Stimulated activated naive CD8-positive, alpha-beta T cell treated with anti-CD3 and anti-CD28 coated beads, Interleukin-15, Interleukin-2, amounts not matched to agents 100 U/mL and 50 U/mL, for 24 hours (primary cell): ENCODE results near the gene TGFBI.

Experiments used
- ATAC-seq: fragments of 150-1000 bp; cut with Tn5 transposase; one replicate; pipeline ENCODE4 v1.10.0; 2021
- DNase-seq: peaks from one replicate; pipeline ENCODE4 v3.0.0; 2021

Gene TGFBI

DNA sequence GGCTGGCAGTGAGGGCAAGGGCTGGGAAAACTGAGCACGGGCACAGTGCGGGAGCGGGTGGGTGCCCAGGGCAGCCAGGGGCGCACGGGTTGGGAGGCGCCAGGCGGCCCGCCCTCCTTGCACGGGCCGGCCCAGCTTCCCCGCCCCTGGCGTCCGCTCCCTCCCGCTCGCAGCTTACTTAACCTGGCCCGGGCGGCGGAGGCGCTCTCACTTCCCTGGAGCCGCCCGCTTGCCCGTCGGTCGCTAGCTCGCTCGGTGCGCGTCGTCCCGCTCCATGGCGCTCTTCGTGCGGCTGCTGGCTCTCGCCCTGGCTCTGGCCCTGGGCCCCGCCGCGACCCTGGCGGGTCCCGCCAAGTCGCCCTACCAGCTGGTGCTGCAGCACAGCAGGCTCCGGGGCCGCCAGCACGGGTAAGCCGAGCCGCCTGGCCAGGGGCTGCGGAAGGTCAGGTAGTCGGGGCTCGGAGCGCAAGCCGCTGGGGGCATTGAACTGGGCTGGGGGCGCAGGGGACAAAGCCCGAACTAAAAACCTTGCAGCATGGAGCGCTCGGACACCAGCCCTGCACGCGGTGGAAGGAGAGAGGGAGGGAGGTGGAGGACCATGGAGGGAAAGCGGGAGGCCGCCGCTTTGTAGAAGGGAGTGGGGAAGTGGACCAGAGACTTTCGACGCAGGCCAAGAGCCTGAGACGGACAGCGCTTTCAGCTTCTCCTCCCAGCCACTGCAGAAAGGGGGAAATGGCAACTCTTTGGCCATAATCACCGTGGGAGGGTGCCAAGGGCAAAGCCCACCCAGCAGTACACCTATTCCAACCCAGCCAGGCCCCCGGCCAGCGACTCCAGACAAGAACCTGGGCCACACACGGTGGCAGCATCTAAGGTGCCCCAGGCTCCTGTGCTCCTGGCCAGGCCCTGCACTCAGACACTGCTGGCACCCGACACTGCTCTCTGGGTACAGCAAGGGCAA, at the start of gene TGFBI:
Gene TGFBI (plus strand): TSS at position 207 of the 961 bp plus-strand sequence. CDS start 68 bp downstream, at position 275.
- DNase-seq (peak; percentile 8), ATAC-seq (peak; percentile 40)

DNA sequence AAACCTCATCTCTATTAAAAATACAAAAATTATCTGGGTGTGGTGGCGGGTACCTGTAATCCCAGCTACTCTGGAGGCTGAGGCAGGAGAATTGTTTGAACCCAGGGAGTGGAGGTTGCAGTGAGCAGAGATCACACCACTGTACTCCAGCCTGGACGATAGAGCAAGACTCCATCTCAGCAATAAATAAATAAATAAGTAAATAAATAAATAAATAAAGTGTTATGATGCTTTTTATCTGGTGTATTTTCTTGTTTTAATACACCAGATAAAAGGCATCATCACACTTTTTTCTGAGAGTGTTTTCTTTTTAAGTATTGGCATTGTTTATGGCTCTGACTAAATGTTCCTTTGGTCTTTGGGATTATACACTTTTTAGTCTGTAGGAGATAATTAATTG, 49.8 kb upstream of the TGFBI start:
- DNase-seq (no peak), ATAC-seq (no peak)

- ATAC-seq (no peak), DNase-seq (no peak)
Observed at GRCh38 chr5:135979510-135979909, 49.3 kb upstream of the TGFBI start.

DNA sequence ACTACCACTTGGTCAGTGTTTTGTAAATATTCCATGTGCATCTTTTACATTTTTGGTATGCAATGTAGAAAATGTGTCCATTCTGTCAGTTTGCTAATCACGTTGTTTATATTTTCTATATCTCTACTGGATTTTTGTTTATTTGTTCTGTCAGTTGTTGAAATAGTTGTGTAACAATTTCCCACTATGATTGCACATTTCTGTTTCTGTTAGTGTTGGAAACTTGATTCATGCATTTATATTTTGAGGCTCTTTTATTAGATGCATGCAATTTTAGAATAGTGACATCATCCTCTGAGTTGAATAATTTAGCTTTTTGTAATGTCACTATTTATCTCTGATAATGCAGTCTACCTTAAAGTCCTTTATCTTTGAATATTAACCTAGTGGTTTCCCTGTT, 48.2 kb upstream of the TGFBI start:
- no peak for ATAC-seq
- no peak for DNase-seq

GRCh38 chr5:135985951-135986350, 42.8 kb upstream of the TGFBI start:
- DNase-seq (no peak), ATAC-seq (no peak)

GRCh38 chr5:135986401-135986800, 42.4 kb upstream of the TGFBI start:
- no peak for ATAC-seq
- no peak for DNase-seq

- ATAC-seq (no peak), DNase-seq (no peak)
Observed at GRCh38 chr5:135986891-135987401, 41.8 kb upstream of the TGFBI start.

GRCh38 chr5:135988546-135988945, 40.2 kb upstream of the TGFBI start:
- no peak for ATAC-seq
- no peak for DNase-seq

- ATAC-seq (no peak), DNase-seq (no peak)
Observed at GRCh38 chr5:135989686-135990085, 39.1 kb upstream of the TGFBI start.

DNA sequence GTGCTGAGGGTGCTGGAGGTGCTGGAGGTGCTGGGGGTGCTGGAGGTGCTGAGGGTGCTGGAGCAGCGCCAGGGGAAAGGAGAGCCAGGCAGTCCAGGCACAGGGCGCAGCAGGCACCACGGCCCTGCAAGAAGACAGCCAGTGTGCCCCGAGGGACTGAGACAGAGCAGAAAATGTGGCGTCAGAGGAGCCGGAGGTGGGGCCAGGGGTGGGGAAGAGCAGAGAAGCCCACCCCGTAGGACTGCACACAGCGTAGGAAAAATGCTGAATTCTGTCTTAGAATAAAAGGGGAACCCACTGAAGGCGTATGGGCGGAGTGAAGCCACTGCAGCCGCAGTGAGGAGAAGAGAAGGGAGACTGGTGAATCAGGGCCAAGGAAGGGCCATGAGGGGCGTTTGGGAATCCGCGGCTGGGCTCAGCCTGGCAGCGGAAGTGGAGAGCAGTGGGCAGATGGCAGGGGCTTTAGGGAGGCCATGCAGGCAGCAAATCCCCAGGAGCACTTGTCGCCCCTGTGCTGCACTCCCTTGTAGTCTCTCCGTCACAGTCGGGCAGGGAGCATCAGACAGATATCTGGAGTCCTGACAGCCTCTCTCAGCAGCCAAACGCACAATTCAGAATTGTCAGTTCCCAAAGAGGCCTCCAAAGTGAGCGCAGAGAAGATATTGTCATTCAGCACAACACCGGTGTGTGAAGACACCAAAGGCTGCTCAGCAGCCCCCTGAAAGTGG, 38.1 kb upstream of the TGFBI start:
- no peak for DNase-seq
- ATAC-seq: no peak

DNA sequence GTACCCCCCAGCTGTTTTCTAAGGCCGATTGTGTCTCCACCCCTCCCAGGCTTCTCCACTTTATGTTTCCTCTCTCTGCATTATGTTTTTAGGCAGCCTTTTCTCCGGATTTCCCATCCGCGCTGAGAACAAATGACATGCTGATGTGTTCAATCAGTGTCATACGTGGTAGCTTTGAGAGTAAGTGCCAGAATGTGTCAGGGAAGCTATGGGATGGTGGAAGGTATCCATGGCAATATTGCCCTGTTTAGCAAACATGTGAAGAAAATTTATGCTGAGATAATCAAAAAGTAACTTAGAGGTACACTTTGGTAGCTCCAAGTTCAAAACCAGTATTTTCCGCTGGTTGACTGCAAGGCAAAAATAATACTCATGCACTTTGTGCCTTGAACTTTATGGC, 37.4 kb upstream of the TGFBI start:
- ATAC-seq (no peak), DNase-seq (no peak)

- no peak for ATAC-seq
- DNase-seq: no peak
Observed at GRCh38 chr5:135993335-135993879, 35.4 kb upstream of the TGFBI start.

GRCh38 chr5:135993880-135994636, 34.7 kb upstream of the TGFBI start:
- ATAC-seq: no peak
- DNase-seq: no peak

DNA sequence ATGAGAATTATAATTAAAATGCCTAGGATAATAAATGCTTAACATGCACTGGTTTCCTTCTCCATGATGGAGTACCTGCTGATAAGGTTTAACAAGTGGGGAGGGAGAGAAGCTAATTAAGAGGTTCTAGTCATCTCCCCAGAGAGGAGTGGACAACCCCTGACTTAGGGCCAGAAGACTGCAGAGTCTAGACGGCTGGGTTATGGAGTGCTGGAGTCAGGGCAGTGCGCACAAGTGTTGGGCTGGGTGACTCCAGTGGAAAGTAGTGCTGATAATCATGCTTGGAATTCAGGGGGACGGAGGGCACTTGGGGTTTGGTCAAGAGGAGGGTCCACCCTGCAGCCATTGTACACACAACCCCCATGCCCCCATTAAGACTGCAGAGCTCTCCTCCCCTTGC, 32.8 kb upstream of the TGFBI start:
- DNase-seq (no peak), ATAC-seq (no peak)

DNA sequence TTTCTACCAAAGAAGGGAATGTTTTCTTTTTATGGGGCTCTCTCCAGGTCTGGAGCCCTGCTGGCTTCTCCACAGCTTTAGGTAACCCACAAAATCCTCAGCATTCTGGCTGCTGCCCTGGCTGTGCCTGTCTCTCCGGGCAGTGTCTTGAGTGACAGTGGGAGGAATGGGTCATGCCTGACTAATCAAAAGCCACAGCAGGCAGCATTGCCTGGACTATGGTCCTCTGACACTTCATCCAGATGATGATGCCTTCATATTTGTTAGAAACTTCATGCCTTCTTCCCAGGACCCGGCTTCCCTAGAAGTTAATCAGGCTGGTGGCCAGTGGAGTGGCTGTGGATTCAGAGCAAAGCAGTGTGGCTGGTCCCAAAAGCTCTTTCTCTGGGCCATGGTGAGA, 32.2 kb upstream of the TGFBI start:
- ATAC-seq (no peak), DNase-seq (no peak)

GRCh38 chr5:135997673-135998335, 31.0 kb upstream of the TGFBI start:
- ATAC-seq (no peak), DNase-seq (no peak)

DNA sequence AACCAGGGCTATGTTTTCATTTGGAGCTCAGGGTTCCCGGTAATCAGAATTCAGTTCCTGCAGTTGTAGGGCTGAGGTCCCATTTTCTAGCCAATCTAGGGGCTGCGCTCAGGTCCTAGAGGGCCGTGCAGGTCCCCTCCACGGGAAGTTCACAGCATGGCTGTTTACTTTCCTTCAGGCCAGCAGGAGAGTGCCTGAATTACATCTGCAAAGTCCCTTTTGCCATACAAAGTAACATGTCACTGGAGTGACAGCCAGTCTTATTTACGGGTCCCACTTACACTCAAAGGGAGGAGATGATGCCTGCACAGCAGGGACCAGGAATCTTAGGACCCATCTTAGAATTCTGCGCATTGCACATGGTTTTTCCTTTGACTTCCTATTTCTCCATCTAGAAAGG, 29.9 kb upstream of the TGFBI start:
- ATAC-seq: no peak

GRCh38 chr5:135999406-136000139, 29.2 kb upstream of the TGFBI start:
- ATAC-seq (no peak), DNase-seq (no peak)

More for the DNA sequence above, 29.9 kb upstream of the TGFBI start:
- no peak for DNase-seq

GRCh38 chr5:136000147-136000546, 28.6 kb upstream of the TGFBI start:
- no peak for DNase-seq

GRCh38 chr5:136000932-136001331, 27.9 kb upstream of the TGFBI start:
- ATAC-seq: no peak
- no peak for DNase-seq

More at GRCh38 chr5:136000147-136000546, 28.6 kb upstream of the TGFBI start:
- no peak for ATAC-seq
